Fibroblast of skin of left biceps (primary cell): ENCODE measurements around the gene RUSC1.
"Not testable (repeated sequence)": the region's sequence is repeated elsewhere in the genome, so short reads cannot be mapped to it uniquely, and the experiment has no call there.

Experiments used
- DNase-seq, 2 experiments: peaks; one replicate each; pipeline ENCODE4 v3.0.0-alpha.2; 2013; ENCODE audit warnings: low read depth in 2 of 2

Gene RUSC1, protein sequence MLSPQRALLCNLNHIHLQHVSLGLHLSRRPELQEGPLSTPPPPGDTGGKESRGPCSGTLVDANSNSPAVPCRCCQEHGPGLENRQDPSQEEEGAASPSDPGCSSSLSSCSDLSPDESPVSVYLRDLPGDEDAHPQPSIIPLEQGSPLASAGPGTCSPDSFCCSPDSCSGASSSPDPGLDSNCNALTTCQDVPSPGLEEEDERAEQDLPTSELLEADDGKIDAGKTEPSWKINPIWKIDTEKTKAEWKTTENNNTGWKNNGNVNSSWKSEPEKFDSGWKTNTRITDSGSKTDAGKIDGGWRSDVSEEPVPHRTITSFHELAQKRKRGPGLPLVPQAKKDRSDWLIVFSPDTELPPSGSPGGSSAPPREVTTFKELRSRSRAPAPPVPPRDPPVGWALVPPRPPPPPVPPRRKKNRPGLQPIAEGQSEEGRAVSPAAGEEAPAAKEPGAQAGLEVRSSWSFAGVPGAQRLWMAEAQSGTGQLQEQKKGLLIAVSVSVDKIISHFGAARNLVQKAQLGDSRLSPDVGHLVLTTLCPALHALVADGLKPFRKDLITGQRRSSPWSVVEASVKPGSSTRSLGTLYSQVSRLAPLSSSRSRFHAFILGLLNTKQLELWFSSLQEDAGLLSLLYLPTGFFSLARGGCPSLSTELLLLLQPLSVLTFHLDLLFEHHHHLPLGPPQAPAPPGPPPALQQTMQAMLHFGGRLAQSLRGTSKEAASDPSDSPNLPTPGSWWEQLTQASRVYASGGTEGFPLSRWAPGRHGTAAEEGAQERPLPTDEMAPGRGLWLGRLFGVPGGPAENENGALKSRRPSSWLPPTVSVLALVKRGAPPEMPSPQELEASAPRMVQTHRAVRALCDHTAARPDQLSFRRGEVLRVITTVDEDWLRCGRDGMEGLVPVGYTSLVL

DNA sequence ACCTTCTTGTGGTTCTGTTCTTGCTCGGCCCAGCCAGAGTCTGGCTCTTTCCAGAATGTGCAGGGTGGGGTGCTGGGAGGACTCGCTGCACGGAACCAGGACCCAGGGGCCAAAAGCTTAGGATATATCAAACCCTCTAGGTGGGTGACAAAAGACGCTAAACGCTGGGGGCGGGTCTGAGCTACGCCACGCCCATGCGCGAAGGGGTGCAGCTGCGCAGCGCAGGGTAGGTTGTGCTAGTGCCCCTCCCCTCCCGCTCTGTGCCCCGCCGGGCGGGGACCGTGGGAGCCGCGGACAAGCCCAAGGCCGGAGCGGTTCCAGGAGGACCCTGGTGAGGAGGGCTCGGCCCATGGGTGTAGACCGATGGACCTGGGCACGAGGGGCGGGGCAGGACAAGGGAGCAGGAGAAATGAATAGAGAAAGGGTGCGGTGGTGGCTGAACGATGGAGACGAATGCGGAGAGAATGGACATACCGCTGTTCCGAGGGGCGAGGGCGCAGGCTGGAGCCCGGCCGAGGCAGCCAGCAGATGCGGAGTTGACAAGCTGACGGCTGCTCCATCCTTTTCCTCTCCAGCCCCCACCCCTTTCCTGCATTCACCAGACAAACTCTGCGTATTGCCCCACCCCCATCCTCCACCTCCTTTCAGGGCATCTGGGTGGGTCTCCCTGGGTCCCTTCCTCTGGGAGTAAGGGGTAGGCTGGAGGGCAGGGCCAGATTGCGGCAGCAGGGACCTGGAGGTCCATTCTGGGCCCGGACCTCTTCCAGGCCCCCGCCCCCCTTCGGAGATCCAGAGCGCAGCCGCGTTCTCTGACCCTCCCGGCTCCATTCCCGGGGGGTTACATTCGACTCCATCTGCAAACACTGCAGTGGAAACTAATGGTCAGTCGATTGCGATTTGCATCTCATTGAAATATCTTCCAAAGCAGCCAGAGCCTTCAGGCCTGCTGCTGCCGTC, at the start of gene RUSC1:
TSS of gene RUSC1 (plus strand) at position 234 of the 957 bp plus-strand sequence. CDS start 880 bp downstream, outside the sequence.
- DNase-seq, result peak in 1 of 2 experiments; percentile 17

DNA sequence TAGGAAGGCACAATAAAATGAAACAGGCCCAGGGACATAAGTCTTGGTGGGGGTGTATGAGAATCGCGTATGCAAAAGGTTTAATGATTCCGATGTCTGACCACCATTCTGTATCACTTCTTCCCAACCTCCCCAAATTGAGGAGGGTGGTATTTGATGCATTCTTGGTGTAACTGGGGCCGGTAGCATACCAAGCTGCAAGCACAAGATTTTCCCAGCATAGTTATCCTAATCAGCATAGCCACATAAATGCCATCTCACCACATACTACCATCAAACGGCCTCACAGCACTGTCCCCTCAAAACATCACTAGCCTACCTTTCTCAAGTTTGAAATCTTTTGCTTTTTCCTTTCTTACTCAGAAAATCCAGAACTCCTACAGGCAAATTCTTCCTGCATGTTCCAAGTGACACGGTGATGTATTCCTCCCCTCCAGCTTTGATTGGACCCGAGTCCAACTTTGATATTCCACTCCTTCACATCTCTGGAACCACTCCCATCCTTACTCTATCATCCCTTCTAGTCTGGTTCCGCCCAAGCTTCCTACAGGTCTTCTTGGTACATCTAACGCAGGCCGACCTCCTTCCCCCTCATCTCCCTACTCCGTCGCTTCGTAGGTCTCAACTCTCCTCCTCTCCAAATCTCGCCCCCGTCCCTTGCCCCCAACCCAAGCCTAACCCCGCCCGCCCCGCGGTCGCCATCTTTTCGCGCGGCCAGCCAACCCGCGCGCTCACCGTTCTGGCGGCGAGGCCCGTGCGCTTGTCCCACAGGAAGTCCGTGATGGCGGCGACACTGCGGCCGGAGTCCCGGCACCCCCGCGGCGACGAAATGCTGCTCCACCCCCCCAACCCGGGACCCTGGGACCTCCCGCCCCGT, 48.0 kb upstream of the RUSC1 start:
- no peak for DNase-seq

DNA sequence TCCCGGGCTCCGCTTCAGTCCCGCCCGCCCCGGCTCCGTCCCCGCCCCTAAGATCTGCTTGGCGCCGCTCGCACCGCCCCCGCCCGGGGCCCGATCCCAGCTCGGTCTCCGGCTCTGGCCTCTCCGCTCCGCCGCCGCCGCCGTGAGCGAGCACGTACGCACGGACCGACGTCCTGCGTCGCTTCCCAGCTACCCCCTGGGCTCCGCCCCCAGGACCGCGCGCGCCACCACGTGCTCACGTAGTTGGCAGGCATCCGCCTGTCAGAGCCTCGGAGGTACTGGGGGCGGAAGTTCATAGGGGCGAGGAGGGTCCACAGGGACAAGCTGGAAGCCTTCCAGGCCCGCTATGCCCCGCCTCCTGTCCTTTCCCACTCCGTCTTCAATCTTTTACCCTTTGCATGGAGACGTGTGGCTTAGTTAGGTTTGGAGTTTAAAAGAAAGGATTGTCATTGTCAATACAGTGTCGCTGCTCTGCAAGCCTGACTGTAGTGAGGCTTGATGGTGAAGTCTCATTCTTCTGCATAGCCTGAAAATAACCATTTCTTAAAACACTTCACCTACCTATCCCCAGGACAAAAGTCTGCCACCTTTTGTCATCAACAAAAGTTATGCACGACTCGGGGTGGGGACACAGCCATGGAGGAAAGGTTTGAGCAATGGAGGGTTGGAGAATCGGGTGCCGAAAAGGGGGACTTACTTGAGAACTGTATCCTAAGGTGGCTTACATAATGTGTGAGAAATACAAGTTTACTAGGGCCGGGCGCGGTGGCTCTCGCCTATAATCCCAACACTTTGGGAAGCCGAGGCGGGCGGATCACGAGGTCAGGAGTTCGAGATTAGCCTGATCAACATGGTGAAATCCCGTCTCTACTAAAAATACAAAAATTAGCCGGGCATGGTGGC, 47.1 kb upstream of the RUSC1 start, which contains the start of gene CLK2:
TSS of gene CLK2 (minus strand) at position 162 of the 903 bp plus-strand sequence. CDS start 2,527 bp downstream, outside the sequence.
- DNase-seq, result peak; percentile 86

DNA sequence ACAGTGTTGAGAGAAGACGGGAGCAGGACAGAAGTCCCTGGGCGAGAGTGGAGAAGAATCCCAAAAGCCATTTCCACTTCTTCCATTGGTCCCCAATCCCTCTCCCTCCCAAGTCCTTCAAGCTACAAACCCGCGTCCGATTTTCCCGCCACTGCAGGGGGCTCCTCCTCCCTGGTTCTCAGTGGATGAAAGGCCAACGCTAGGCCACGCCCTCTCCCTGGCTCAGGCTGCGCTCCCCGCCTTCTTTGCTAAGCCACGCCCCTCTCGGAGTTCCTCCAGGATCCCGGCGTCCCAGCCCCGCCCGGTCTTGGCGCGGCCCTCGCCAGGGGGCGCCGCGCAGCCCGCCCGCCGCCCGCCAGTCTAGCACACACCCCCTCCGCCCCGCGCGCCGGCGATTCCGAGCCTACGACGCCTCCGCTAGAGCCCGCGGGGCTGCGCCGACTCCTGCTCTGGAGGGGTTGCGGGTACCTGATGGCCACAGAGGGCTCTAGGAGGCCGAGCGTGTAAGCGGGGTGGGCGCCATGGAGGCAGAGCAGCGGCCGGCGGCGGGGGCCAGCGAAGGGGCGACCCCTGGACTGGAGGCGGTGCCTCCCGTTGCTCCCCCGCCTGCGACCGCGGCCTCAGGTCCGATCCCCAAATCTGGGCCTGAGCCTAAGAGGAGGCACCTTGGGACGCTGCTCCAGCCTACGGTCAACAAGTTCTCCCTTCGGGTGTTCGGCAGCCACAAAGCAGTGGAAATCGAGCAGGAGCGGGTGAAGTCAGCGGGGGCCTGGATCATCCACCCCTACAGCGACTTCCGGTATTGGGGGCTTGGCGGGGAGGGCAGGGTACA, 43.4 kb upstream of the RUSC1 start, which contains the start of gene HCN3:
TSS of gene HCN3 (plus strand) at position 394 of the 832 bp plus-strand sequence. CDS start at position 522, 128 bp downstream.
- DNase-seq, result peak; percentile 82 to 85

DNA sequence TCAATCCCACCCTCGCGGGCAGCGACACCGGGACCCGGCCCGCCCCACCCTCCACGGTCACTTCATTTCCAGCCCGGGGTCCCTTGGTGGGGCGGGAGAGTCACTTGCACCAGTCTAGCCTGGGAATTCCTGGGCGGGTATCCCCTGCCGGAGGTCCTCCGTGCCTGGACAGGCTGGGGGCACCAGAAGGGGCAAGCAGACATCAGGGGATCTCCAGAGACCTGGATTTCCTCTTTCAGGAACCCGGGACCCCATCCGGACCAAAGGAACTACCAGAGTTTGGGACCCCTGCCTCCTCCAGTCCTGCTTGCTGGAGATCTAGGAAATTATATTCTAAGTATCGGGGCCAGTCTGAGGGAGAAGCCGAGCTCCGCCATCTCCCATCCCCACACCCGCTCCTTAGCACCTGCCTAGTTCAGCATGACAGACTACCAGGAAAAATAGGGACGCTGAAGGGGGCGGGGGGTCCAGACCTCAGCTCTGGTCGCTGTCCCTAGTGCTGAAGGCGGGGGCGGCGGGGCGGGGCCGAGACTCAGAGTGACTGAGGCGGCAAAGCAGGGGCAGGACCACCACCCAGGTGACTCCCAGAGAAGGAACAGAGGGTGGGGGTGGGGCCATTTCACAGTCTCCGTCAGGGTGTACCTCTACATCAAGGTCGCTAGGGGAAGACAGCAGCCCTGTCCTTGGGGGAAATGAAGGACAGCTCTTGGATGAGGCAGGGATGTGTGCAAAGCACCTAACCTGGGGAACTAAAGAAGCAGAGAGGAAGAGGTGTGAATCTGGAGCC, 42.6 kb upstream of the RUSC1 start:
- DNase-seq, result no peak

DNA sequence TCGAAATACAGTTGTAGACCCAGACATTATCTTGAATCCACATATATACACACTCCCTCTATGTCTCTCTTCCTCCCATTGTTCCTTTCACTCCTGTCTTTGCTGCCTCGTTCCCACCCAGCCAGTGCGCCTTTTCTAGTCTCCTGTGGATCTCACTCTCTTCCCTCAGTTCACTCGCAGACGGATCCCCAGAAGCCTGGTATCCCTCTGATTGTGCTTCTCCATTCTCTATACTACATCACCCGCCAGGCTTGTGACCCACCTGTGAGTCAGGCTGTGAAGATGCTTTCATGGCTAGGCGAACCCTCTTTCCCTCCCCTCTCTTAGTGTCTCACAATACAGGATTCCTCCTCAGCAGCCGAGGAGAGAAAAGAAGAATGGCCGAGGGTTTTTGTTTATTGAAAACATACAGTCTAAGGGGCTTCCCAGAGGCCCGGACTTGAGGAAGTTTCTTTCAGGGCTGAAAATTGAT, 42.0 kb upstream of the RUSC1 start:
- no peak for DNase-seq

DNA sequence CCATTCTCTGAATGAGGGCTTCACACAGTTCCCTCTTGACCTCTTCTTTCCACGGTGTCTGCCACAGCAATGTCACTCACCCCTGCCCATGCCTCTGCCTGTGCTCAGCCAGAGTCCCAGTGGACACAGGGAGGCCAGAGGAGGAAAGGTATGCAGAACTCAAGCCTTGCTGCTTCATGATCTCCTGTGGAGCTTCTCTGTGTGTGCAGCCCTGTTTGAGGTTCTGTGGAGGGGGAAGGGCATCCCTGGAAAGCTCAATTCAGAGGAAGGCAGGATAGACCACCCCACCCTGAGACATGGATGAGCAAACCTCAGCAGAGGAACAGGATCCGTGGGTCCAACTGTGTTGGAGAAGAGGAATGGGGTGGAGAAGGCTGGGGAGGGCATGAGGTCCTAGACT, 41.4 kb upstream of the RUSC1 start:
- DNase-seq, result no peak

DNA sequence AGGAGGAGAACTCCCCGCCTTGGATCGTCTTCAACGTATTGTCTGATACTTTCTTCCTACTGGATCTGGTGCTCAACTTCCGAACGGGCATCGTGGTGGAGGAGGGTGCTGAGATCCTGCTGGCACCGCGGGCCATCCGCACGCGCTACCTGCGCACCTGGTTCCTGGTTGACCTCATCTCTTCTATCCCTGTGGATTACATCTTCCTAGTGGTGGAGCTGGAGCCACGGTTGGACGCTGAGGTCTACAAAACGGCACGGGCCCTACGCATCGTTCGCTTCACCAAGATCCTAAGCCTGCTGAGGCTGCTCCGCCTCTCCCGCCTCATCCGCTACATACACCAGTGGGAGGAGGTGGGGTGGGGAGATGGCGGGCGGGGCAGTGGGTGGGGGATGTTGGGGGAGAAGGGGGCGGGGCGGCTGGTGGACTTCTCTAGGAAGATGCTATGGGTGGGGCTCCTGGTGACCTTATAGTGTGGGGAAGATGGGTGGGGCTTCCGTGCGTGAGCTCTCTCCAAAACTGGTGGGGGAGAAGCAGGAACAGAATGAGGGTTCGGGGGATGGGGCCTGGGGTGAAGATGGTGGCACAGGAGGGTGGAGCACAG, 38.1 kb upstream of the RUSC1 start:
- no peak for DNase-seq

DNA sequence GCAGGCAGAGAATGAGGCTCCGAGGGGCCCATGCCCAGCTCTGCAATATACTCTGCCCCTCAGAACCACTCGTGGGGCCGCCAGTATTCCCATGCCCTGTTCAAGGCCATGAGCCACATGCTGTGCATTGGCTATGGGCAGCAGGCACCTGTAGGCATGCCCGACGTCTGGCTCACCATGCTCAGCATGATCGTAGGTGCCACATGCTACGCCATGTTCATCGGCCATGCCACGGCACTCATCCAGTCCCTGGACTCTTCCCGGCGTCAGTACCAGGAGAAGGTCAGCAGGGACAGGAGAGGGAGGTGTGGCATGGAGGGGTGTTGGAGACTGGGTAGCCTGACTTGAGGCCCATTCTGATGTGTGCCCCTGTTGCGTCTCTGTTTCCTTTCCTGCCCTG, 36.2 kb upstream of the RUSC1 start:
- DNase-seq, result no peak

DNA sequence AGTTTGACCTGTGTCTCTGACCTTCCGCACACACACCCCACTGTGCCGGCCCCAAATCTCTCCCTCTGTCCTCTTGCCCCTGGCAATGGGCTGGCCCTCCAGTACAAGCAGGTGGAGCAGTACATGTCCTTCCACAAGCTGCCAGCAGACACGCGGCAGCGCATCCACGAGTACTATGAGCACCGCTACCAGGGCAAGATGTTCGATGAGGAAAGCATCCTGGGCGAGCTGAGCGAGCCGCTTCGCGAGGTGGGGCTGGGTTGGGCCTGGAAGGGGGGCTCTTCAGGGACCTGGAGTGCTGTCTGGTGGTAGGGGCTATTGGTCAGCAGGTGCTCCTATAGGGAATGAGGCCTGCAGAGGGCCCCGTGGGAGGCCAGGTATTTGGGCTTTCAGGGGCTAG, 35.6 kb upstream of the RUSC1 start:
- no peak for DNase-seq

DNA sequence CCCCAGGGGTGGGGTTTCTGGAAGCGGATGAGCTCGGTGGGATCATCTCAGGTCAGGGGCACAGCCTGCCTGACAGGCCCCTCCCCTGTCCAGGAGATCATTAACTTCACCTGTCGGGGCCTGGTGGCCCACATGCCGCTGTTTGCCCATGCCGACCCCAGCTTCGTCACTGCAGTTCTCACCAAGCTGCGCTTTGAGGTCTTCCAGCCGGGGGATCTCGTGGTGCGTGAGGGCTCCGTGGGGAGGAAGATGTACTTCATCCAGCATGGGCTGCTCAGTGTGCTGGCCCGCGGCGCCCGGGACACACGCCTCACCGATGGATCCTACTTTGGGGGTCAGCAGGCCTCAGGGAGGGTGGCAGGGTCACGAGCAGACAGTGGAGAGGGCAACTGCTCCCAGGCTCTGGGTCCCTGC, 35.1 kb upstream of the RUSC1 start:
- no peak for DNase-seq

DNA sequence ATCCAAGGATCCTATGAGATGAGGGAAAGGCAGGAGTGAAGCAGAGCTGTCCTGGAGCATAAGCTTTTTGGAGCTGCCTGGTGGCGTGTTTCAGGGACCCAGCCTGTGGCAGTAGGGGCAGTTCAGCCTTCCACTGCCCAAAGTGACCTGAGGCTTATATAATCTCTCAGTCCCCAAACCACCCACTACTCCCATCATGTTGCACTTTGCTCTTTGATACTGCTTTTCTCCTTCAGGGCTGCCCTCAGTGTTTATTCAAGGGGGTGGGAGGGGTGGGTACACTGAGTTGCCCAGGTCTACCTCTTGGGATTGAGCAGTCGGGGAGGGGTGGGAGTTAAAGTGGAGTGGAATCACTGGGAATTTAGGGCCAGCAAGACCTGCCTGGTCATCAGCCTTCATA, 34.1 kb upstream of the RUSC1 start:
- DNase-seq, result no peak

DNA sequence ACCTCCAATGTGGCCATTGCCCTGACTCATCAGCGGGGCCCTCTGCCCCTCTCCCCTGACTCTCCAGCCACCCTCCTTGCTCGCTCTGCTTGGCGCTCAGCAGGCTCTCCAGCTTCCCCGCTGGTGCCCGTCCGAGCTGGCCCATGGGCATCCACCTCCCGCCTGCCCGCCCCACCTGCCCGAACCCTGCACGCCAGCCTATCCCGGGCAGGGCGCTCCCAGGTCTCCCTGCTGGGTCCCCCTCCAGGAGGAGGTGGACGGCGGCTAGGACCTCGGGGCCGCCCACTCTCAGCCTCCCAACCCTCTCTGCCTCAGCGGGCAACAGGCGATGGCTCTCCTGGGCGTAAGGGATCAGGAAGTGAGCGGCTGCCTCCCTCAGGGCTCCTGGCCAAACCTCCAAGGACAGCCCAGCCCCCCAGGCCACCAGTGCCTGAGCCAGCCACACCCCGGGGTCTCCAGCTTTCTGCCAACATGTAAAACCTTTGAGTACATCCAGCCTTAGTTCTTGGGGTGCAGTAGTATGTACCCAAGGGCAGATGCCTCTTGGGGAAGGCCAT, 32.6 kb upstream of the RUSC1 start:
- no peak for DNase-seq

DNA sequence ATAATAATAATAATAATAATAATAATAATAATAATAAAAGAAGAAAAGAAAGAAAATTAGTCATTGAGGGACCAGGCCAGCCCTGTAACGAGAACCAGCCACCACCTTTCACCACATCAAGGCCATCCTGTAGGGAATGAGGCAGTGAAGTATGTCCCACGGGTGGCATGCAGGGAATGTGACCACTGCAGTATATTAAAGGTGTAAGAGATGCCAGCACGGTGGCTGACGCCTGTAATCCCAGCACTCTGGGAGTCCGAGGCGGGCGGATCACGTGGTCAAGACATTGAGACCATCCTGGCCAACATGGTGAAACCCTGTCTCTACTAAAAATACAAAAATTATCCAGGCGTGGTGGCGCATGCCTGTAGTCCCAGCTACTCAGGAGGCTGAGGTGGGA, 29.7 kb upstream of the RUSC1 start:
- not testable (repeated sequence) for DNase-seq

DNA sequence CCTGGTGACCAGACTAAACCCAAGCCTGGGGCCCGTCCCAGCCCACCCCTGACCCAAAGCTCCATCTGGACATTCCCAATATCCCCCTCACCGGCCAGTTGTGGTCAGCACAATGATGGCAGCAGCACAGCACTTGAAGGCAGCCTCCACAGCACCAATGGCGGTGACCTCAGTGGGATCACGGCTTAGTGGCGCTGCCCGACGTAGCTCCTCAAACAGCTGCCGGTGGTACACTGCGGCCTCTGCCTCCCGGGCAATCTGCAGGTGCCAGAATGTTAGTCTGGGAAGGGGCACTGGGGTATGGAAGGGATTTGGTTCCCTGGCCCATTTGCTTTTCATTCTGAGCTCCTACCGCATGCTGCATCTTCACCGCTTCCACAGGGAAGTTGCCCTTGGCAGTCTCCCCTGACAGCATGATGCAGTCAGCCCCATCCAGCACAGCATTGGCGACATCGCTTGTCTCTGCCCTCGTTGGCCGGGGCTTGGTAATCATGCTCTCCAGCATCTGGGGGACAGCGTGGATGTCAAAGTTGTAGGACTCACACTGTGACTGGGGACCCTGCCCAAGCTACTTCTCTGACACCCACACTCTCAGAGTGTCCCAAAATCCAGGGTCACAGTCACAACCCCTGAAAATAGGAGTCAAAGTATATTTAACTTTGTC, 27.5 kb upstream of the RUSC1 start:
- no peak for DNase-seq
